Testis (tissue), 2 donors: ENCODE results near the gene RHO.
"Not testable (repeated sequence)": the region's sequence is repeated elsewhere in the genome, so short reads cannot be mapped to it uniquely, and the experiment has no call there.

Source experiments
- POLR2A ChIP-seq: fragments of 450-650 bp; IDR thresholded peaks from one replicate; pipeline ENCODE4 v1.6.1; 2017; ENCODE audit warnings: antibody characterized with exemption, mild to moderate bottlenecking, moderate library complexity
- TF ChIP-seq, protein P1 (sequence below), 3 experiments: fragments of 450-650 bp in 2 of 3; fragments of 200-600 bp in 1 of 3; sonication (generic) in 1 of 3; IDR thresholded peaks; one replicate each; pipeline ENCODE4 v1.5.1; 2016 to 2019; ENCODE audit warnings: antibody characterized with exemption in 3 of 3, mild to moderate bottlenecking in 2 of 3, moderate library complexity in 1 of 3

- TF ChIP-seq, protein P1, sequence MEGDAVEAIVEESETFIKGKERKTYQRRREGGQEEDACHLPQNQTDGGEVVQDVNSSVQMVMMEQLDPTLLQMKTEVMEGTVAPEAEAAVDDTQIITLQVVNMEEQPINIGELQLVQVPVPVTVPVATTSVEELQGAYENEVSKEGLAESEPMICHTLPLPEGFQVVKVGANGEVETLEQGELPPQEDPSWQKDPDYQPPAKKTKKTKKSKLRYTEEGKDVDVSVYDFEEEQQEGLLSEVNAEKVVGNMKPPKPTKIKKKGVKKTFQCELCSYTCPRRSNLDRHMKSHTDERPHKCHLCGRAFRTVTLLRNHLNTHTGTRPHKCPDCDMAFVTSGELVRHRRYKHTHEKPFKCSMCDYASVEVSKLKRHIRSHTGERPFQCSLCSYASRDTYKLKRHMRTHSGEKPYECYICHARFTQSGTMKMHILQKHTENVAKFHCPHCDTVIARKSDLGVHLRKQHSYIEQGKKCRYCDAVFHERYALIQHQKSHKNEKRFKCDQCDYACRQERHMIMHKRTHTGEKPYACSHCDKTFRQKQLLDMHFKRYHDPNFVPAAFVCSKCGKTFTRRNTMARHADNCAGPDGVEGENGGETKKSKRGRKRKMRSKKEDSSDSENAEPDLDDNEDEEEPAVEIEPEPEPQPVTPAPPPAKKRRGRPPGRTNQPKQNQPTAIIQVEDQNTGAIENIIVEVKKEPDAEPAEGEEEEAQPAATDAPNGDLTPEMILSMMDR (IDR thresholded peaks at IDR 0.05) = not testable (repeated sequence)
- not testable (repeated sequence) for TF ChIP-seq POLR2A
Measured at GRCh38 chr3:129515821-129516432, 12.5 kb upstream of the RHO start.
